ENCODE data around the gene ZBTB46. TPM values are rescaled to one million over a fixed set of nuclear protein-coding genes. Genes with fewer than 3 reads are reported as not detected.

Gene ZBTB46
- total RNA-seq, 1 donor = 13.8 TPM

DNA sequence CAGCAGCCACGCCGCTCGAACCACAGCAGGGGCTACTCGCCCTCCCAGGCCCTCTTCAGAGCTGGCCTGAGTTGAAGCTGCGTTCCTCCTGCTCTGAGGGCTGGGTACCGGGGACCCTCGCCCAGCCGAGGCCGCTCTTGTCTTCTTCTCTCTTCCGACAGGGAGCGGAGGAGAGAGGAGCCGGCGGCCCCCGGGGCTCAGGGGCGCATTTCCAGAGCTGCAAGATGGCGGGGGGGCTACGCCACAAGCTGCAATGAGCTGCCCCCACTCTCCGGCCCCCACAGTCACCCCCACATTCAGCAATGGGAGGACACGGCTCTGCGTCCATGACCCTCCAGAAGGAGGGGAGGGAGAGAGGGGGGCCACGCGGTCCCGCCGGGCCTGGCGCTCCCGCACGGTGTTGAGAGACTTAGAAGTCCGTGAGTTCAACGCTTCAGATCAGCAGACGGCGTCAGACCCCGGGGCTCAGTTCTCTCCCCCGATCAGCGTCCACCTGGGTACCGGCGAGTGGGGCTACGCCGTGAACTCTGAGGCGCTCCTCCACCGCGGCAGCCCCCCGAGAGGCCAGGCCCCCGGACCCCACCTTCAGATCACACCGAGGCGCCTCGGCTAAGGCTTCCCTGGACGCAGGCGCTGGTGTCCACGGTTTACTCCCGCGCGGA lies 59.9 kb downstream of the ZBTB46 start:
- H3K4me3 ChIP-seq (ENCODE audit: low read depth, low read length) = no peak overlapping the region
- TF ChIP-seq, protein P1, sequence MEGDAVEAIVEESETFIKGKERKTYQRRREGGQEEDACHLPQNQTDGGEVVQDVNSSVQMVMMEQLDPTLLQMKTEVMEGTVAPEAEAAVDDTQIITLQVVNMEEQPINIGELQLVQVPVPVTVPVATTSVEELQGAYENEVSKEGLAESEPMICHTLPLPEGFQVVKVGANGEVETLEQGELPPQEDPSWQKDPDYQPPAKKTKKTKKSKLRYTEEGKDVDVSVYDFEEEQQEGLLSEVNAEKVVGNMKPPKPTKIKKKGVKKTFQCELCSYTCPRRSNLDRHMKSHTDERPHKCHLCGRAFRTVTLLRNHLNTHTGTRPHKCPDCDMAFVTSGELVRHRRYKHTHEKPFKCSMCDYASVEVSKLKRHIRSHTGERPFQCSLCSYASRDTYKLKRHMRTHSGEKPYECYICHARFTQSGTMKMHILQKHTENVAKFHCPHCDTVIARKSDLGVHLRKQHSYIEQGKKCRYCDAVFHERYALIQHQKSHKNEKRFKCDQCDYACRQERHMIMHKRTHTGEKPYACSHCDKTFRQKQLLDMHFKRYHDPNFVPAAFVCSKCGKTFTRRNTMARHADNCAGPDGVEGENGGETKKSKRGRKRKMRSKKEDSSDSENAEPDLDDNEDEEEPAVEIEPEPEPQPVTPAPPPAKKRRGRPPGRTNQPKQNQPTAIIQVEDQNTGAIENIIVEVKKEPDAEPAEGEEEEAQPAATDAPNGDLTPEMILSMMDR (IDR thresholded peaks at IDR 0.05; ENCODE audit: insufficient read depth, low read depth, low read length) = no peak
- no peak for DNase-seq (ENCODE audit: low read depth)

DNA sequence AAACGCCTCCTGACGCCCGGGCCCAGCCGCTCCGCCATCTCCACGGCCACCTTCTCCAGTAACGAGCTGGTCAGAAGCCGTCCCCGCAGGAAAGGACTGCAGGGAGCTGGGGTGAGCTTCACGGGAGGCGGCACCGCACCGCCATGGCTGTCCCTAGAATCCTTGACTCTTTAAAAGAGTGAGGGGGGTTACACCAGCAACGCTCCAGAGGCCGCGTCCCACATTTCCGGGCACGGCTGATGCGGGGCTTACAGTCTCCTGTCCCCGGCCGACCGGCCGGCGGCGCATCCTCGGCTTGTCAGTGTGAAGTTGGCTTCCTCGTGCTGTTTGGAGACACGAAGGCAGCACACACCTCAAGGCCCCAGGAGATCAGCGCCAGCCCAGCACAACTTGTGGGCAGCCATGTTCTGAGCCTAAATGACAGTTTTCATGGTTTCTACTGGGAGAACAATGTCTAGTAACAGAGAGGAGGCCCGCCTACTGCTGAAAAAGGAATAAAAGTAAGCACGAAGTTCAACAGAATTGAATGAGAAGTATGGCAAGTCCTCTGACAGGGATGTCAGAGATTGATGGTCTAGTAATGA lies 61.1 kb downstream of the ZBTB46 start:
- TF ChIP-seq, protein P1 (IDR thresholded peaks at IDR 0.05; ENCODE audit: insufficient read depth, low read depth, low read length) = no peak
- no peak overlapping the region for H3K4me3 ChIP-seq (ENCODE audit: low read depth, low read length)
- DNase-seq (ENCODE audit: low read depth) = no peak

DNA sequence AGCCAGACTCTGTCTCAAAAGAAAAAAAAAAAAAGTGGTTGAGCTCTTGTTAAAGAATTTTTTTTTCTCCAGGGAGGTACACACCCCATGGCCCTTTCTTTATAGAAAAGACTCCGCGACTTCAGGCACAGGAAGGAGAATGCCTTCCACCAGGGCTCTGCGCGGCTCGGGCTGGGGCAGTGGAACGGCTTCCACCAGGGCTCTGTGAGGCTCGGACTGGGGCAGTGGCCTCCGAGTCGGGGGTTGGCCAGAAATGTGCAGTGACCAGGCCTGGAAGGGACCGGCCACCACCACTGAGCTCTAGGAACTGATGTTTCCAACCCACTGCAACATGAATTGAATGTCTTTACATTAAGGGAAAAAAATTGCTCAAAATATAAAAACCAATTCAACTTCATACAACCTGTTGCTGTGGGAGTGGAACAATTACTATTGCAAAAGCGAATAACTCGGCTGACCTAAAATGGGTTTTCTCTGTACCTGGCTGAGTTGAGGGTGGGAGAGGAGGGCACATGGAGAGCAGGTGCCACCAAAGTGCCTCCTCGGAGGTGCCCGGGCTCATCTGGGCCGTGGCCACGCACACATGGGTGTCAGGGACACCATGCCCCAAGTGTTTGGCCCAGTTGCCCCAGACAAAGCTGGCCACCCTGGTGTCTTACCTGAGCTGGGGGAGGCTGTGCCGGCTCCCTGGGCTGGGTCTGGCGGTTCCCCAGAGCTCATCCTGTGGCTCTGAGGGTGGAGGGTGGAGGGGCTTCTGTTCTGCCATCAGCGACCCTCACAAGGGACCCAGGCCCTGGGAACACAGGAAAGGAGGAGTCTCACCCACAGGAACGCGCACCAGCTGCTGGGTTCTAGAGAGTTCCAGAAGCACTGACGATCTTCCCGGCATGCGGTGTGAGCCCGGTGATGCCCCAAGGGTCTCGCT lies 62.2 kb downstream of the ZBTB46 start:
- TF ChIP-seq, protein P1 (IDR thresholded peaks at IDR 0.05; ENCODE audit: insufficient read depth, low read depth, low read length) = no peak
- no peak for DNase-seq (ENCODE audit: low read depth)
- no peak overlapping the region for H3K4me3 ChIP-seq (ENCODE audit: low read depth, low read length)

DNA sequence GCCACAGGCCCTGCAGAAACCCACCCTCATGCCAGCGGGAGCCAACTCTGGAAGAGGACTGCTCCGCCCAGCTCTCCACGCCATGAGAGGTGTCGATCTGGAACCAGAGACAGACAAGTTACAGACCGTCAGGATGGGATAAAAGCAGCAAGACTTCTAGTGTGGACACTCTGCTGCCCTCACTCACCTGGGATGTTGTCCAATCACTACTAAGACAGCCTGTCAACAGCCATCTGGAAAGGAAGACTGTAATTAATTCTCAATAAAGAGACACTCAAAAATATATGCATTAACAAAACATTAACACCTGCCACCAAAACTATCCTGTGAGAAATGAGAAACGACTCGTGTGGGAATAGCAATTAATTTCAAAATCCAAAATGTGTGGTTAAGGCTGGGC lies 63.2 kb downstream of the ZBTB46 start:
- no peak overlapping the region for H3K4me3 ChIP-seq (ENCODE audit: low read depth, low read length)
- TF ChIP-seq, protein P1 (IDR thresholded peaks at IDR 0.05; ENCODE audit: insufficient read depth, low read depth, low read length) = no peak
- DNase-seq (ENCODE audit: low read depth) = no peak

DNA sequence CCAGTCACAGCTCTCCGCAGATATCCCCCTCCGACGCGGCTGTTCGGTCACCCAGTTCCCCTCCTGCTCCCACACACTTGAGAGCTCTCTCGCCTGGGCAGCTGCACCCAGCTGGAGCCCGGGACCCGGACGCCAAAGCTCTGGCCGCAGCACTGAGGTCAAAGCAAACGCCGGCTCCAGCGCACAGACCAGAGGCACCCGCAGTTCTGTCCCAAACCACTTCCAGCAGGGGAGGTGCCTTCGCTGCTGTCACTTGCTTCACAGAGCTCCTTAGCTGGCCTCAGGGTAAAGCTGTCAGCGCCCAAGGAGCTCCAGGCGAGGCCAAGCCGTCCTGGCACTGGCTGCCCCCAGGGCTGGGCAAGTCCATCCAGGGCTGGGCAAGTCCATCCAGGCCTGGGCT lies 63.6 kb downstream of the ZBTB46 start:
- TF ChIP-seq, protein P1 (IDR thresholded peaks at IDR 0.05; ENCODE audit: insufficient read depth, low read depth, low read length) = no peak
- DNase-seq (ENCODE audit: low read depth) = no peak

DNA sequence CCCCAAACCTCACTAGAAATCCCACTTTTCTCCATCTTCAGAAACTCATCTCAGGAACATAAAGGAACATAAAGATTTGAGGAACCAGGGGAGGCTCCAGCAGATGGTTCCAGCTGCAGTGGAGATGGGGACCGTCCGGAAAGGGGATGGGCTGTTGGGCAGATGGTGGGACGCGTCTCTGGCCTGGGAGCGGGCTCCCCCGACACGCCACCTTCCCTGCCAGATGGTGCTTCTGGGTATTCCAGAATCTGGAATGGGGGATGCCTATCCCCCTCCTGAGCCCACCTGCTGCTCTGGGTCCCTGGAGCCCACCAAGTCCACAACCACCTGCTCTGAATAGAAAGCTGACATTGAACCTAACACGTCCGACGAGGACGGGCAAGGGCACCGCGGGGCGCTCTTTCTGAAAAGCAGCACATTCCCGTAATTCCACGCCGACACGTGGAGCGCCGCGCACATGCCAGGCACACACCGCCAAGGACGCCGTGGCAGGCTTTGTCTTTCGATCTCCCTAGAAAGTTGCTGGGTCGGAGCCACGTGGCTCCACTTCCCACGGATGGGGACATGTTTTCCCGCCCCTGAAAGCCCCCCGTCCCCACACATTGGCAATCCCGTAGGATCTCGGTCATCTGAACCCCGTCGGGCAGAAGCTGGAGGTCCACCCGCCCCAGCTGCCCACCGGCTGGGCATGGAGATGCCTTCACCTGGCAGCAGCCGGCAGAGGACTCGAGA lies 64.2 kb downstream of the ZBTB46 start:
- DNase-seq (ENCODE audit: low read depth) = no peak
- H3K4me3 ChIP-seq (ENCODE audit: low read depth, low read length) = no peak overlapping the region
- TF ChIP-seq, protein P1 (IDR thresholded peaks at IDR 0.05; ENCODE audit: insufficient read depth, low read depth, low read length) = no peak

More for the DNA sequence above, 63.6 kb downstream of the ZBTB46 start:
- H3K4me3 ChIP-seq (ENCODE audit: low read depth, low read length) = no peak overlapping the region
